HEK293 (cell line): ENCODE results near the gene KLHL22.
"Not testable (repeated sequence)": the region's sequence is repeated elsewhere in the genome, so short reads cannot be mapped to it uniquely, and the experiment has no call there.

Source experiments
- CTCF ChIA-PET: fragments of 350-600 bp; formaldehyde crosslinking; extraction: SDS; loops from one replicate; lab custom pipeline; 2021; ENCODE audit warnings: antibody characterized with exemption; lab: Yijun Ruan, JAX
- POLR2A ChIA-PET: fragments of 300-600 bp; formaldehyde crosslinking; extraction: SDS; loops from one replicate; lab custom pipeline; 2020; ENCODE audit warnings: antibody characterized with exemption, inconsistent platforms; lab: Yijun Ruan, JAX
- H3K27ac ChIP-seq: fragments of 200-500 bp; sonication (Bioruptor generic); 2 replicates; pipeline ENCODE4 v1.5.1; 2014; ENCODE audit warnings: low read depth, low read length, control low read depth, inconsistent platforms; ENCODE audit errors: extremely low read depth
- H3K36me3 ChIP-seq, 2 experiments: fragments of 200-500 bp in 1 of 2; sonication (Bioruptor generic) in 1 of 2; 1 replicate in 1 of 2; 2 replicates in 1 of 2; pipeline ENCODE4 v1.5.1; 2014 to 2017; ENCODE audit warnings: inconsistent platforms in 2 of 2, low read length in 2 of 2; ENCODE audit not compliant: control insufficient read depth in 2 of 2, insufficient read depth in 1 of 2
- H3K4me1 ChIP-seq: fragments of 200-500 bp; sonication (Bioruptor generic); 2 replicates; pipeline ENCODE4 v1.5.1; 2014; ENCODE audit warnings: mild to moderate bottlenecking, low read length, inconsistent platforms; ENCODE audit not compliant: control insufficient read depth, insufficient read depth
- H3K4me3 ChIP-seq: 2 replicates; pipeline ENCODE4 v1.5.1; 2011; ENCODE audit warnings: low read depth, mild to moderate bottlenecking, control low read depth, low read length, moderate library complexity
- H3K9me3 ChIP-seq: fragments of 200-500 bp; sonication (Bioruptor generic); 2 replicates; pipeline ENCODE4 v1.5.1; 2014; ENCODE audit warnings: low read depth, low read length, inconsistent platforms; ENCODE audit not compliant: control insufficient read depth, insufficient read depth
- AEBP2 ChIP-seq: fragments of 450-650 bp; formaldehyde crosslinking; IDR thresholded peaks from 2 replicates; pipeline ENCODE4 v1.5.1; 2016; ENCODE audit warnings: missing biosample characterization, missing genetic modification characterization, borderline replicate concordance
- MYNN ChIP-seq: fragments of 450-650 bp; formaldehyde crosslinking; IDR thresholded peaks from 2 replicates; pipeline ENCODE4 v1.5.1; 2016; ENCODE audit warnings: missing biosample characterization, missing genetic modification characterization, borderline replicate concordance
- REST ChIP-seq: fragments of 450-650 bp; formaldehyde crosslinking; IDR thresholded peaks from 2 replicates; pipeline ENCODE4 v1.5.1; 2016; ENCODE audit warnings: missing biosample characterization, missing genetic modification characterization
- ZBTB17 ChIP-seq: fragments of 450-650 bp; formaldehyde crosslinking; IDR thresholded peaks from 2 replicates; pipeline ENCODE4 v1.5.1; 2016; ENCODE audit warnings: missing biosample characterization, missing genetic modification characterization
- ZBTB8A ChIP-seq: fragments of 450-650 bp; formaldehyde crosslinking; IDR thresholded peaks from 2 replicates; pipeline ENCODE4 v1.5.1; 2016; ENCODE audit warnings: missing biosample characterization, missing genetic modification characterization
- ZNF121 ChIP-seq: fragments of 450-650 bp; formaldehyde crosslinking; IDR thresholded peaks from 2 replicates; pipeline ENCODE4 v1.5.1; 2016; ENCODE audit warnings: missing biosample characterization, missing genetic modification characterization
- ZNF266 ChIP-seq: fragments of 450-650 bp; formaldehyde crosslinking; IDR thresholded peaks from 2 replicates; pipeline ENCODE4 v1.5.1; 2016; ENCODE audit warnings: missing biosample characterization, missing genetic modification characterization, low read depth
- ZNF324 ChIP-seq: fragments of 450-650 bp; formaldehyde crosslinking; IDR thresholded peaks from 2 replicates; pipeline ENCODE4 v1.5.1; 2016; ENCODE audit warnings: missing biosample characterization, missing genetic modification characterization
- ZNF366 ChIP-seq: fragments of 450-650 bp; formaldehyde crosslinking; conservative IDR thresholded peaks from 2 replicates; pipeline ENCODE4 v1.5.1; 2016; ENCODE audit warnings: missing biosample characterization, missing genetic modification characterization
- ZNF549 ChIP-seq: fragments of 450-650 bp; IDR thresholded peaks from 2 replicates; pipeline ENCODE4 v1.5.1; 2018; ENCODE audit warnings: missing biosample characterization, missing genetic modification characterization, mild to moderate bottlenecking, inconsistent platforms, moderate library complexity
- ZNF792 ChIP-seq: fragments of 450-650 bp; formaldehyde crosslinking; IDR thresholded peaks from 2 replicates; pipeline ENCODE4 v1.5.1; 2016; ENCODE audit warnings: missing biosample characterization, missing genetic modification characterization
- TF ChIP-seq, protein P1 (sequence below): fragments of 450-650 bp; formaldehyde crosslinking; IDR thresholded peaks from 2 replicates; pipeline ENCODE4 v1.5.1; 2016; ENCODE audit warnings: missing biosample characterization, missing genetic modification characterization

Gene KLHL22

DNA sequence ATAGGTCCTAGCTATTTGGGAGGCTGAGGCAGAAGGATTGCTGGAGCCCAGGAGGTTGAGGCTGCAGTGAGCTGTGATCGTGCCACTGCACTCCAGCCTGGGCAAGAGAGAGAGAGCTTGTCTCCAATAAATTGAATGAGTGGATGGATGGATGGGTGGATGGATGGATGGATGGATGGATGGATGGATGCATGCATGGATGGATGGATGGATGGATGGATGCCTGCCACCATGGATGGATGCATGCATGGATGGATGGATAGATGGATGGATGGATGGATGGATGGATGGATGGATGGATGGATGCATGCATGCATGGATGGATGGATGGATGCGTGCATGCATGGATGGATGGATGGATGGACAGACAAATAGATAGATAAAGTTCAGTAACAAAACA is 25.1 kb downstream of the KLHL22 start:
- peak; percentile 99 for TF ChIP-seq ZBTB17 (tag by site-specific recombination)
- TF ChIP-seq ZNF366 (tag by site-specific recombination): peak; percentile 100
- H3K27ac ChIP-seq, H3K9me3 ChIP-seq, H3K4me3 ChIP-seq, H3K4me1 ChIP-seq: not testable (repeated sequence)
- CTCF ChIA-PET: interaction anchor here (0.6 to 2.1 kb wide), 3 partner anchors 14 to 102 kb away, joined by 3 to 10 read pairs (median 3); no protein-coding TSS in a partner anchor
- peaks cover 0 to 54% of the 10 kb centered on the region in 2 experiments; a peak in 2 of 3 replicates for H3K36me3 ChIP-seq
- POLR2A ChIA-PET: interaction anchor here (0.8 kb wide), 1 partner anchor 333 kb away, joined by 5 read pairs; no protein-coding TSS in a partner anchor

DNA sequence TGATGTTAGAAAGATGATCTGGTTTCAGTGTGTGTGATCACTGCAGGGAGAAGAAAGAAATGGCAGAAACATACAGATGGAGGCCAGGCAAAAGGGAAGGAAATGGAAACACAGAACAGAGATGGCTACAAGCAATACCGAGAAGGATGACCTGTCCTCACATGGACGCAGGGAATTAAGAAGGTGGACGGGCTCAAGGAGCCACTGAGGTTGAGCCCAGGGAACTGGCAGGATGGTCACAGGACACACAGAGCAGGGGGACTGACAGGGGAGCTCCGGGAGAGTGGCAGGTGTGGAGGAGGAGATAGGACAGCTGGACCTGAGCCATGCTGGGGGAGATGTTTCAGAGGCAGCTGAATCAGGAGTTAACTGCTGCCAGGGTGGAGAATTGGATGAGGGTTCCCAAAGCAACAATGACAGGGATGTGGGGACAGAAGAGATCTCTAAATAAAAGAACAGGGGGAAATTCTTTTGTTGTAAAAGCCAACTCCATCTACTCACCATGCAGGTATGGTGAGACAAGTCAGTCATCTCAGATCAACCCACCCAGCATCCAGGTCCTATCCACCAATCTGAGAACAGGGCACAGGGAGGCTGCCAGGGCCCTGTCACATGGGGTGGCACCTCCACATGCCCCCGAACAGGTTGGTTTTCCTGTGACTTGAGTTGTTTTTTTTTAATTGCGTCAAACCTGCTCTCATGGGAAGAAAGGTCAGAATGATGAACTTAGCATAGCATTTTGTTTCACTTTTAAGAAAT is 26.3 kb downstream of the KLHL22 start:
- H3K4me1 ChIP-seq: no peaks in the 10 kb centered on the region
- no peak overlapping the region for H3K27ac ChIP-seq
- TF ChIP-seq ZNF266 (tag by site-specific recombination) (no peak), ZNF324 (no peak), ZNF549 (no peak), ZNF792 (tag by site-specific recombination) (no peak), ZNF121 (tag by site-specific recombination) (no peak), MYNN (tag by site-specific recombination) (no peak), ZBTB8A (no peak), AEBP2 (tag by site-specific recombination) (no peak)
- ChIA-PET POLR2A (no interaction called here), CTCF (interaction anchor here (0.7 to 2.1 kb wide), 3 partner anchors 13 to 85 kb away, joined by 3 to 10 read pairs (median 9); no protein-coding TSS in a partner anchor)
- H3K9me3 ChIP-seq: no peaks in the 10 kb centered on the region
- H3K4me3 ChIP-seq: no peak overlapping the region
- peaks cover 0 to 66% of the 10 kb centered on the region in 2 experiments; a peak in 2 of 3 replicates for H3K36me3 ChIP-seq

DNA sequence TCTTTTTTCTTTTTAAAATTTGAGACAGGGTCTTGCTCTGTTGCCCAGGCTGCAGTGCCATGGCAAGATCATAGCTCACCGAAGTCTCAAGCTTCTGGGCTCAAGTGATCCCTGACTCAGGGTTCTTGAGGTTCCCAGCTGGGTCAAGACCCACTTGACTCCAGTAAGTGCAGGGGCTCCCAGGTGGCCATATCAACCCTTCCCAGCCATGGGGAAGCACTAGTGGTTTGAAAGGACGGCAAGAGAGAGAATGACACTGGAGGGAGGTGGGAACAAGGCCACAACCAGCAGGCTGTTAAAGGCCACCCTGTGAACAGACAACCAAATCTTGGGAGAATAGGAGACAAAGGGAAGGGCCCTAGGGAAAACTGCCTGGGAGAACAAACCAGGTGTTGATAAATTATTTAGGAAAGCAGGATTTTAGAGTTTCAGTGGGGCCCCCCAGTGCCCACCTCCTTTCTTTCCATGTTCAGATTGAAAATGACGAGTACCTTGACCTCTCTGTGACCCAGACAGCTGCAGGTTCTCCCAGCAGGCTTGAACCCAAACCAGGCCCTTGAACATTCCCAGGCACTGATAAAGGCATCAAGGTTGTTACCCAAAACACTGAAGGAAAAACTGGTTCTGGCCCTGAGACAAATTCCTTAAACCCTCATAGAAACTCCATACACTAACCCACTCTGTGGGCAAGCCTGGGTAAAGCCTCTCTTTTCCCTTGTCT is 28.8 kb downstream of the KLHL22 start:
- H3K4me3 ChIP-seq: no peak overlapping the region
- TF ChIP-seq REST (tag by site-specific recombination): no peak
- TF ChIP-seq, protein P1, sequence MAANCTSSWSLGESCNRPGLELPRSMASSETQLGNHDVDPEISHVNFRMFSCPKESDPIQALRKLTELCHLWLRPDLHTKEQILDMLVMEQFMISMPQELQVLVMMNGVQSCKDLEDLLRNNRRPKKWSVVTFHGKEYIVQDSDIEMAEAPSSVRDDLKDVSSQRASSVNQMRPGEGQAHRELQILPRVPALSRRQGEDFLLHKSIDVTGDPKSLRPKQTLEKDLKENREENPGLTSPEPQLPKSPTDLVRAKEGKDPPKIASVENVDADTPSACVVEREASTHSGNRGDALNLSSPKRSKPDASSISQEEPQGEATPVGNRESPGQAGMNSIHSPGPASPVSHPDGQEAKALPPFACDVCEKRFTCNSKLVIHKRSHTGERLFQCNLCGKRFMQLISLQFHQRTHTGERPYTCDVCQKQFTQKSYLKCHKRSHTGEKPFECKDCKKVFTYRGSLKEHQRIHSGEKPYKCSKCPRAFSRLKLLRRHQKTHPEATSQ (tag by site-specific recombination): no peak
- no peaks in the 10 kb centered on the region for H3K4me1 ChIP-seq
- CTCF ChIA-PET: interaction anchor here (0.6 kb wide), 2 partner anchors 10 to 49 kb away, joined by 3 to 4 read pairs; no protein-coding TSS in a partner anchor
- peaks cover 0 to 77% of the 10 kb centered on the region in 2 experiments; a peak in 2 of 3 replicates for H3K36me3 ChIP-seq
- no peaks in the 10 kb centered on the region for H3K9me3 ChIP-seq
- POLR2A ChIA-PET: no interaction called here
- no peak overlapping the region for H3K27ac ChIP-seq
